ENCODE data around the gene CDH4. TPM values are rescaled to one million over a fixed set of nuclear protein-coding genes. Genes with fewer than 3 reads are reported as not detected.

CDH4 gene
- total RNA-seq, 1 donor, result 8.6 TPM

DNA sequence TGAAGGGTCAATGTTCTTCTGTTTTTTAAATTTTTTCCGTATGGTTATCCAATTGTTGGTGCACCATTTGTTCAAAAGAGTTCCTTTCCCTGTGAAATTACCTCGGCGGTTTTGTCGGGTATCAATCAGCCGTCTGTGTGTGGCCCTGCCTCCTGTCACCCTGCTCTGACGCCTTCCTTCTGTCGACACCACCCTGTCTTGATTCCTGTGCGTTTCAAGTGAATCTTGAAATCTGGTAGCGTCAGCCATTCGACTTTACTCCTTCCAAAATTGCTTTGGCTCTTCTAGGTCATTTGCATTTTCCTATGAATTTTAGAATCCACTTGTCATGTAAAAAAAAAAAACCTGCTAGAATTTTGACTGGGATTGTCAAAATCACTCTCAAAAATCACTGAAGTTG lies 181.1 kb downstream of the CDH4 start:
- DNase-seq (ENCODE audit: low read depth in 2 of 3, low spot score in 2 of 3), result no peak

- no peak for DNase-seq (ENCODE audit: low read depth in 2 of 3, low spot score in 2 of 3)
Observed at GRCh38 chr20:61433816-61434215, 181.8 kb downstream of the CDH4 start.

GRCh38 chr20:61434341-61434781 lies 182.3 kb downstream of the CDH4 start:
- DNase-seq (ENCODE audit: low read depth in 2 of 3, low spot score in 2 of 3), result no peak

- DNase-seq (ENCODE audit: low read depth in 2 of 3, low spot score in 2 of 3), result no peak
Observed at GRCh38 chr20:61435184-61435822, 183.2 kb downstream of the CDH4 start.

DNA sequence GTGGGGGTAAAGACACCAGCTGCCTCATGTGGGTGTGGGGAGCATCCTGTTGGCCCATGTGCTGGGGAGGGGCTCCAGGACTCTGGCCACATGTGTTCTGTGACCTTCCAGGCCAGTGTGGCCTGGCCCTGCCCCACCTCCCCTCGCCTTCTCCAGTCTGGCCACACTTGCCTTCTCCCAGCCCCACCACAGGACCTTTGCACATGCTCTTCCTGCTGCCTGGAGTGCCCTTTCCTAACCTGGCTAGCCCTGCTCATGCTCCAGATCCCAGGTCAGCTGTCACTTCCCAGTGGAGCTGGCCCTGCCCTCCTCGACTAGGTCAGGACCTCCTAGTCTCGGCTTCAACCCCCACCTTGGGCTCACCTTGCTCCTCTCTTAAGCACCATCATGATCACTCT lies 183.8 kb downstream of the CDH4 start:
- DNase-seq (ENCODE audit: low read depth in 2 of 3, low spot score in 2 of 3), result no peak

- no peak for DNase-seq (ENCODE audit: low read depth in 2 of 3, low spot score in 2 of 3)
Observed at GRCh38 chr20:61436283-61436666, 184.2 kb downstream of the CDH4 start.

DNA sequence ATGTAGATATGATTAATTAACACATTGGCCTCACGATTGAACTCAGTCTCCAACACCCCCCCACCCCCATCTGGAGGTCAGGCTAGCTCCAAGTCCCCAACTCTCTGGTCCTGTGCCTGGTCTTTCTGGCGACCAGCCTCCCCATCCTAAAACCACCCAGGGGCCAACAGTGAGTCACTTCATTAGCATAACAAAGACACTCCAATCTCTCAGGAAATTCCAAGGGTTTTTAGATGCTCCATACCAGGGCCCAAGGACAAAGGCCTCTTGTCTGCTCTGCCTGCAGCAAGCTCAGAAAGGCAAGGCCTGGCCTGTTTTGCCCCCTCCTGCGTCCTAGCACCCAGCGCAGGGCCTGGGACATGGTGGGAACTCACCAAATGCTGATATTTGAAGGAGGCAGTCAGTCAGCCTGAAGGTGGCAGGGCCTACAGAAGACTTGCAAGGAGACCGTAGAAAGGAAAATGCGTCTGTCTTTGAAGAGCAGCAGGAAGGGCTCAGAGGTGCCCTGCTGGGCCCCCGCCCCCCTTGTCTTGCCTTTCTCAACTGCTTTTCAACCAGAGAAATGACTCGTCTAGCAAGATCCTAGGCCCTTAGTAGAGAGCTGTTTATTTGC lies 184.7 kb downstream of the CDH4 start:
- DNase-seq (ENCODE audit: low read depth in 2 of 3, low spot score in 2 of 3), result peak in 1 of 3 donors; percentile 5

GRCh38 chr20:61437280-61438206 lies 185.5 kb downstream of the CDH4 start:
- DNase-seq (ENCODE audit: low read depth in 2 of 3, low spot score in 2 of 3), result peak in 1 of 3 donors; percentile 16

DNA sequence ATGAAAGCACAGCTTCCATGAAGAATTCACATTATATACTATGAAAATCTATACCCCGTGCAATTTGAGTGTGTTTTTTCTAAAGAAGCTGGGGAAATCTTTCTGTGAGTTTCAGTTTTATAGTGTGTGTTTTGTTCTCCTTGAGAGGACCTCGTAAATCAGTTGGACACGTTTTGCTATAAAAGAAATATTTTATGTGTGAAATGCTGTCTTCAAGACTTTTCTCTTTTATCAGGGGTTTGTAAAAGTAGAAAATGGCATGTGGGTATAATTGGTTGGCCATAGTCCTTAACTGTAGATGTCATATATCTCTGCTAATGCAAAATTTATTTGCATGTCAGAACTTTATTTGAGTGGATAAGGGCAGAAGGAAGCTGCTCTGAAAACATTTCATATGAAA lies 186.2 kb downstream of the CDH4 start:
- no peak for DNase-seq (ENCODE audit: low read depth in 2 of 3, low spot score in 2 of 3)

DNA sequence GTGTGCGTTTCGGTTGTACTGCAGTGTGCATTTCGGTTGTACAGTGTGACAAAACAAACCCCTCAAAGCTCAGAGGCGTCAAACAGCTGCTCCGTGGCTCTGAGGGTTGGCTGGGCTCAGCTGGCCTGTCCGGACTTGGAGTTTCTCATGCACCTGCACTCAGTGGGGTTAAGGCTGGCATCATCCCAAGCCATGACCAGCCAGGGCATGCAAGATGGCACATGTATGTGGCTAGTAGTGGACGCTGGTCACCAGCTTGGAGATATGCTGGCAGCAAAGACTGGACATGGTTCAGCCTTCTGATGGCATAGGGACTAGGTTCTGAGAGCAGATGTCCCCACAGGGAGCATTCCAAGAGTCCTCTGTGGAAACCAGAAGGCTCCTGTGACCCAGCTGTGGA lies 187.2 kb downstream of the CDH4 start:
- no peak for DNase-seq (ENCODE audit: low read depth in 2 of 3, low spot score in 2 of 3)

GRCh38 chr20:61440548-61441055 lies 188.5 kb downstream of the CDH4 start:
- no peak for DNase-seq (ENCODE audit: low read depth in 2 of 3, low spot score in 2 of 3)

DNA sequence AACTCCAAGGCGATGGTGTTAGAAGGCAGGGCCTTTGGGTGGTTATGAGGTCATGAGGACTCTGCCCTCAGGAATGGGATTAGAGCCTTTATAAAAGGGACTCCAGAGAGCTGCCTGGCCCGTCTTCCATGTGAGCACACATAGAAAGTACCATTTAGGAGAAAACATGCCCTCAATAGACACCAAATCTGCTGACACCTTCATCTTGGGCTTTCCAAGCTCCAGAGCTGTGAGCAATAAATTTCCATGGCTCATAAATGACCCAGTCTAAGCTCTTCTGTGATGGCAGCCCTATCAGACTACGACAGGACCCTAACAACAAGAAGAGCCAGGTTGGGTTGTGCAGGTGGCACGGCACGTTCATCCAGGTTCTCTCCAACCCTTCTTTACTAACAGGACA lies 189.5 kb downstream of the CDH4 start:
- DNase-seq (ENCODE audit: low read depth in 2 of 3, low spot score in 2 of 3), result no peak

DNA sequence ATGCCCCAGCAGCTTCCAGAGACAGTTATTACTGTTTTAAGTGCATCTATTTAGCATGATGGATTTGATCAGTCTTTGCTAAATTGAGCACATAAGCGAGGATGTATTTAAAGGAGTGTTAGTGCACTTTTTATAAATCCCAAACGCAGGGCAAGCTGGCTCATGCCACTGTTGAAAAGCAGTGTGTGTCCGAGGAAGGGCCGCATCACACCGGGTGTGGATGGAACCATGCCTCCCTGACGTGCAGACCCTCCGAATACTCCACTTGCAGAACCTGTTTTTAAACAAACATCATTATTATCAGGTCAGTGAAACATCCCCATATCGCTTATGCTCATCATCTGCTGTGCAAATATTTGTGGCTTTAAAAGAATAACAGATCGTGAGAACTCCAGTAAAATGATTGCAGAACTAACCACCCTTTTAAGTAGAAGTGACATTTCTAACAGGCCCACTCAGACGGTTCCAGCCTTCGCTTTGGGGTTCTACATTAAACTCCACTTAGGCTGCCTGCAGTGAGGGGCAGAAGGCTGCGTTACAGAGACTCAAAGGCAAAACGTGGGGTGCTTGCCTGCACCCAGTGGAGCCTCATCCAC lies 190.1 kb downstream of the CDH4 start:
- DNase-seq (ENCODE audit: low read depth in 2 of 3, low spot score in 2 of 3), result no peak

DNA sequence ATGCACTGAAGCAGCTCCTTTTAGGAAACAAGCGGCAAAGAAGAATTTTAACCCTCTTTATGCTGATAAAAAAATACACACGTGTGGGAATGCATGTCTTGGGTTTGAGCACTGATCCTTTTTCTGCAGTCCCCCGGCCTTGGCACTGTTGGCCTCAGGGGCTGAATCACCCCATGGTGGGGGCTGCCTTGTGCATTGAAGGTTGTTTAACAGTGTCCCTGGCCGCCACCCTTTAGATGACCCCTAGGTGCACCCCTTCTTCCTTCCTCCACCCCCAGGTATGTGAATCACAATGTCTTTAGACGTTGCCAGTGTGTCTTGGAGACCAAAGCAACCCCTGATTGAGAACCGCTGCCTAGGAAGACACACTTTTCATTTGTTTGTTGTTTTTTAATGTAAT lies 190.7 kb downstream of the CDH4 start:
- no peak for DNase-seq (ENCODE audit: low read depth in 2 of 3, low spot score in 2 of 3)

GRCh38 chr20:61443443-61444126 lies 191.5 kb downstream of the CDH4 start:
- no peak for DNase-seq (ENCODE audit: low read depth in 2 of 3, low spot score in 2 of 3)

- no peak for DNase-seq (ENCODE audit: low read depth in 2 of 3, low spot score in 2 of 3)
Observed at GRCh38 chr20:61444637-61445036, 192.6 kb downstream of the CDH4 start.

DNA sequence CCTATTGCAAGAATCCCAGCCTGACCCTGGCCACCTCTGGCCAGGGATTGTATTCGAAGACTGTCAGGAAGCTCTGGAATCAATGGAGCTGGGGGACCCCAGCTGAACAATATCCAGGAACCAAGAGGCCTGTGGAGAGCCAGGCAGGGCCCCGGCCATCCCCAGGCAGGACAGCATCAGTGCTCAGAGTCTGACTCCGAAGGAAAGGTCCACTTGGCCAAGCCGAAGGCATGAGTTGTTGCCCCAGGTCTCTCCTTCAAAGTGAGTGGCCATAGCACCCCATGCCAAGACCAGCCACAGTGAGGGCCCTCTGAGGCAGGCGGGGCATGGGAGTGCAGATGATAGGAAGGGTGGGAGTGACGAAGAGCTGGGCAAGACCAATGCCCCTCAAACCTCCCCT lies 193.1 kb downstream of the CDH4 start:
- no peak for DNase-seq (ENCODE audit: low read depth in 2 of 3, low spot score in 2 of 3)

DNA sequence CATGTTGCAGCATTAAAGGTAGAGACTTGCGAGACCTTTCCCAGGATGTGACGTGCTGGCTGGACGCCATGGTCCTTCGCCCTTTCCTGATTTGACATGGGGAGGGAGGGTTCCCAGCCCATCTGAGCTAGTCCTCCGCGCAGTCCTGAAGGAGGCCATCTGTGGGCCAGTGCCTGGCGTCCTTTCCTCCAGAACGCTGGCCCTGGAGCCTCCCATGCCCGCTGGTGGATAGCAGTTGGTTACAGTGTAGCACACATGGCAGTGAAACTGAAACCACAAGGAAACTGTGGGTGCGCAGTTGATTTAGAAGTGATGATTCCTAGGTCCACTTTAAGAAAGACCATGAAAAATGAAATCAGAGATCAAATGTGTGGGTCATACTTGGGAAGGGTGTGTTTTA lies 193.7 kb downstream of the CDH4 start:
- no peak for DNase-seq (ENCODE audit: low read depth in 2 of 3, low spot score in 2 of 3)

DNA sequence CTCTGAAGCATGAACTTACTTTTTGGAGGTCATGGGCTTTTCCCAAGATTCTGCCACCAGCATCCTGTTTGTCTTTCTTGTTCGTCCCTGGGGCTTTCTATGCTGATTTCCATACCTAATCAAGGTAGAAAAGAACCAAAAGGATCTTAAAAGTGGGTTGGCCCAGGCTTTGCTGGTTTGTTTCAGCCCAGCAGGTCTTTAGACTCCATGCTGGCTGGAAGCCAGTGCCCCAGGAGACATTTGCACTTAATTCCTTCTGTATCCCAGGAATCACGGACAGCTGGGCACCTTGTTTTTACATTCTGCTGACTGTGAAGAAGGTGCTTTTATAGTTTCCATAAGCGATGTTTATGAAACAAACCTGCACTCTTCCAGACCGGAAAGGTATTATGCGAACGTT lies 195.9 kb downstream of the CDH4 start:
- no peak for DNase-seq (ENCODE audit: low read depth in 2 of 3, low spot score in 2 of 3)

DNA sequence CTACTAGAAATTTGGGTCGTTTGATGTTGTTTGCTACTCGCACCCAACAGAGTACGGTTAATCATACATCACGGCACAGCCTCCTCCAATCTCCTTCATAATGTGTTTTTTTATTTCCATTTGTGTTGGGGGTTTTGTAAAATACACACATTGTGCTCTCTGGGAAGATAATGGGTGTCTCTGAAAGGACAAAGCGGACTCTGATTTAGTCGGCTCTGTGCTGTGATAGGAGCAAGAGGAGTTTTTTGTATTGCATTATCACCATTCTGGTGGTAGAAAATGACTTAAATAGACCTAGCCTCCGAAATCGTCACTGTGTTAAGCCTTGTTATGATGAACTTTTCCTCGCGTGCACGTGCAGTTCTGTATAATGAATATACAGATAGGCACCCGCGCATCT lies 196.3 kb downstream of the CDH4 start:
- DNase-seq (ENCODE audit: low read depth in 2 of 3, low spot score in 2 of 3), result no peak
